ENCODE data around the gene CYP27B1. TPM values are rescaled to one million over a fixed set of nuclear protein-coding genes. Genes with fewer than 3 reads are reported as not detected.

The CYP27B1 gene
- total RNA-seq, 2 donors from 2014 or later: 0.28 to 0.33 TPM

- Histone ChIP-seq H3K36me3 (no peaks in the 10 kb centered on the region), H3K27ac (no peak overlapping the region), H3K4me1 (peaks cover 0 to 30% of the 10 kb centered on the region in 2 donors), H3K9me3 (no peaks in the 10 kb centered on the region), H3K27me3 (peaks cover 8 to 11% of the 10 kb centered on the region in 2 donors), H3K4me3 (no peak overlapping the region)
- no peak for DNase-seq (ENCODE audit: low spot score)
- no peak for TF ChIP-seq CTCF (IDR thresholded peaks at IDR 0.05)
These were observed 34.6 kb downstream of the CYP27B1 start for GRCh38 chr12:57732270-57732669.

GRCh38 chr12:57731411-57732080 is 35.3 kb downstream of the CYP27B1 start:
- H3K36me3 ChIP-seq: no peaks in the 10 kb centered on the region
- H3K4me3 ChIP-seq: no peak overlapping the region
- H3K4me1 ChIP-seq: peaks cover 0 to 30% of the 10 kb centered on the region in 2 donors
- no peaks in the 10 kb centered on the region for H3K9me3 ChIP-seq
- no peak for TF ChIP-seq CTCF (IDR thresholded peaks at IDR 0.05)
- H3K27me3 ChIP-seq: peaks cover 5 to 8% of the 10 kb centered on the region in 2 donors
- DNase-seq (ENCODE audit: low spot score): no peak
- H3K27ac ChIP-seq: no peak overlapping the region

GRCh38 chr12:57730336-57731067 is 36.4 kb downstream of the CYP27B1 start:
- peaks cover 0 to 29% of the 10 kb centered on the region in 2 donors for H3K4me1 ChIP-seq
- no peaks in the 10 kb centered on the region for H3K9me3 ChIP-seq
- no peaks in the 10 kb centered on the region for H3K36me3 ChIP-seq
- no peak for TF ChIP-seq CTCF (IDR thresholded peaks at IDR 0.05)
- peaks cover 0 to 1% of the 10 kb centered on the region in 2 donors for H3K27me3 ChIP-seq
- no peak overlapping the region for H3K27ac ChIP-seq
- no peak for DNase-seq (ENCODE audit: low spot score)
- H3K4me3 ChIP-seq: no peak overlapping the region

GRCh38 chr12:57729321-57729844 is 37.5 kb downstream of the CYP27B1 start:
- no peak for TF ChIP-seq CTCF (IDR thresholded peaks at IDR 0.05)
- Histone ChIP-seq H3K4me1 (peaks cover 0 to 25% of the 10 kb centered on the region in 2 donors), H3K4me3 (no peak overlapping the region), H3K36me3 (no peaks in the 10 kb centered on the region), H3K27me3 (no peaks in the 10 kb centered on the region), H3K9me3 (no peaks in the 10 kb centered on the region), H3K27ac (no peak overlapping the region)
- DNase-seq (ENCODE audit: low spot score): no peak

GRCh38 chr12:57727758-57728395 is 39.0 kb downstream of the CYP27B1 start:
- no peak for TF ChIP-seq CTCF (IDR thresholded peaks at IDR 0.05)
- H3K9me3 ChIP-seq: no peaks in the 10 kb centered on the region
- H3K27me3 ChIP-seq: no peaks in the 10 kb centered on the region
- no peak for DNase-seq (ENCODE audit: low spot score)
- H3K4me3 ChIP-seq: no peak overlapping the region
- no peaks in the 10 kb centered on the region for H3K36me3 ChIP-seq
- H3K27ac ChIP-seq: no peak overlapping the region
- peaks cover 0 to 25% of the 10 kb centered on the region in 2 donors for H3K4me1 ChIP-seq
